Spinal cord (tissue), 10 donors: ENCODE results near the gene PRKAR1A. TPM values are rescaled to one million over a fixed set of nuclear protein-coding genes. Genes with fewer than 3 reads are reported as not detected.
"Not testable (repeated sequence)": the region's sequence is repeated elsewhere in the genome, so short reads cannot be mapped to it uniquely, and the experiment has no call there.

Experiments used
- DNase-seq, 6 donors: peaks; one replicate each; pipeline versions ENCODE4 v3.0.0 to v3.0.0-alpha.2; 2013 to 2015; ENCODE audit warnings: low spot score in 6 of 6, low read depth in 4 of 6
- H3K27ac ChIP-seq: one replicate; pipeline ENCODE4 v1.5.1; 2013; ENCODE audit warnings: low read depth, low read length, control low read depth
- H3K27me3 ChIP-seq: one replicate; pipeline ENCODE4 v1.6.1; 2013; ENCODE audit warnings: low read length; ENCODE audit not compliant: control insufficient read depth, insufficient read depth
- H3K36me3 ChIP-seq: one replicate; pipeline ENCODE4 v1.6.1; 2013; ENCODE audit warnings: low read length; ENCODE audit not compliant: control insufficient read depth, insufficient read depth
- H3K4me1 ChIP-seq: one replicate; pipeline ENCODE4 v1.6.1; 2013; ENCODE audit warnings: low read length; ENCODE audit not compliant: control insufficient read depth, insufficient read depth
- H3K4me3 ChIP-seq: one replicate; pipeline ENCODE4 v1.5.1; 2013; ENCODE audit warnings: low read depth, low read length, control low read depth
- H3K9me3 ChIP-seq: one replicate; pipeline ENCODE4 v1.6.1; 2013; ENCODE audit warnings: low read length; ENCODE audit not compliant: control insufficient read depth, insufficient read depth
- WGBS: methylation state at CpG from one replicate; pipeline ENCODE4 v1.1.5; 2013; ENCODE audit warnings: missing lambda C conversion rate; ENCODE audit not compliant: insufficient coverage; 5-methylcytosine and 5-hydroxymethylcytosine counted together
- polyA plus RNA-seq, 2 donors: library from polyadenylated mRNA; unstranded; fragments of 120-200 nt; gene quantifications; one replicate each; pipeline ENCODE4 v1.2.1, GENCODE V29; 2013; ENCODE audit not compliant: insufficient read length in 2 of 2
- total RNA-seq, 2 donors: library from RNA; depleted of rRNA in 1 of 2; stranded (reverse); fragments of 120-200 nt in 1 of 2; fragments of >200 nt in 1 of 2; gene quantifications; one replicate each; pipeline versions ENCODE4 v1.2.3 to v1.2.4, GENCODE V29; 2013 to 2014
- donor health status: healthy.

PRKAR1A gene
- total and polyA plus RNA-seq, 4 donors = 245 to 397 (median 310) TPM

DNA sequence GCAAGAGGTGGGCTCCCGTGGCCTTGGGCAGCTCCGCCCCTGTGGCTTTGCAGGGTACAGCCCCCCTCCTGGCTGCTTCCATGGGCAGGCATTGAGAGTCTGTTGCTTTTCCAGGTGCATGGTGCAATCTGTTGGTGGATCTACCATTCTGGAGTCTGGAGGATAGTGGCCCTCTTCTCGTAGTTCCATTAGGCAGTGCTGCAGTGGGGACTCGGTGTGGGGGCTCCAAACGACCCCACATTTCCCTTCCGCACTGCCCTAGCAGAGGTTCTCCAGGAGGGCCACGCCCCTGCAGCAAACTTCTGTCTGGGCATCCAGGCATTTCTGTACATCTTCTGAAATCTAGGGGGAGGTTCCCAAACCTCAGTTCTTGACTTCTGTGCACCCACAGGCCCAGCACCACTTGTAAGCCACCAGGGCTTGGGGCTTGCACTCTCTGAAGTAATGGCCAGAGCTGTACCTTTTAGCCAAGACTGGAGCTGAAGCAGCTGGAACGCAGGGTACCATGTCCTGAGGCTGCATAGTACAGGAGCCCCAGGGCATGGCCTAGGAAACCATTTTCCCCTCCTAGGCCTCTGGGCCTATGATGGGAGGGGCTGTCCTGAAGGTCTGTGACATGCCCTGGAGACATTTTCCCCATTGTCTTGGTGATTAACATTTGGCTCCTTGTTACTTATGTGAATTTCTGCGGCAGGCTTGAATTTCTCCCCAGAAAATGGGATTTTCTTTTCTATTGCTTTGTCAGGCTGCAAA is 6.0 kb downstream of the PRKAR1A start:
- Histone ChIP-seq H3K4me3 (no peak overlapping the region), H3K27ac (no peak overlapping the region), H3K36me3 (peaks cover 13% of the 10 kb centered on the region), H3K27me3 (no peaks in the 10 kb centered on the region), H3K9me3 (no peaks in the 10 kb centered on the region), H3K4me1 (peaks cover 3% of the 10 kb centered on the region)
- WGBS = 95% methylated on average over 8 of the region's 9 CpGs
- DNase-seq = no peak

DNA sequence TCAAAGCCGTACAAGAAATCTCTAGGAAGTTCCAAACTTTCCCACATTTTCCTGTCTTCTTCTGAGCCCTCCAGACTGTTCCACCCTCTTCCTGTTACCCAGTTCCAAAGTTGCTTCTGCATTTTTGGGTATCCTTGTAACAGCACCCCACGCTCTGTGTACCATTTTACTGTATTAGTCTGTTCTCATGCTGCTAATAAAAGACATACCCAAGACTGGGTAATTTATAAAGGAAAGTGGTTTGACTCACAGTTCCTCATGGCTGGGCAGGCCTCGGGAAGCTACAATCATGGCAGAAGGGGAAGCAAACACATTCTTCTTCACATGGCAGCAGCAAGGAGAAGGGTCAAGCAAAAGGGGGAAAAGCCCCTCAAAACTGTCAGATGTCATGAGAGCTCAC is 6.8 kb downstream of the PRKAR1A start:
- H3K27ac ChIP-seq, DNase-seq, H3K4me3 ChIP-seq, H3K4me1 ChIP-seq, H3K9me3 ChIP-seq, H3K27me3 ChIP-seq: not testable (repeated sequence)
- H3K36me3 ChIP-seq = peaks cover 13% of the 10 kb centered on the region
- 79% methylated on average over 2 of the region's 3 CpGs for WGBS

DNA sequence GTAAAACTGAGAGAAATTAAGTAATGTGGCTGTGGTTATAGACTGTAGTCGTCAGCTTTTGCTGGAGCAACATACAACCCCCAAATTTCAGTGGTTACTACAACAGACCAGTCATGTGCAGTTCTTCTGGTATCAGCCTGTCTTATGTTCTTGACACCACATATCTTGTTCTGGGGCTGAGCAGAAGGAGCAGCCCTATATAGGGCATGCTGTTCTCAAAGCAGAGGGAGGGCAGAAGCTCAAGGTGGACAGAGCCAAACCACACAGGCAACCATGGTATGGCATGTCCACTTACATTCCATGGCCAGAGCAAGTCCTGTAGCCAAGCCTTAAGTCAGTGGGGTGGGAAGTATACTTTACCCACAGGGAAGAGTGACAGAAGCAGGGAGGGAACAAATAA is 7.7 kb downstream of the PRKAR1A start:
- WGBS = no CpG with 5 or more reads among the region's 1 CpG
- Histone ChIP-seq H3K9me3 (no peaks in the 10 kb centered on the region), H3K27me3 (no peaks in the 10 kb centered on the region), H3K4me1 (peaks cover 3% of the 10 kb centered on the region), H3K4me3 (no peak overlapping the region), H3K36me3 (peaks cover 13% of the 10 kb centered on the region), H3K27ac (no peak overlapping the region)
- no peak for DNase-seq

DNA sequence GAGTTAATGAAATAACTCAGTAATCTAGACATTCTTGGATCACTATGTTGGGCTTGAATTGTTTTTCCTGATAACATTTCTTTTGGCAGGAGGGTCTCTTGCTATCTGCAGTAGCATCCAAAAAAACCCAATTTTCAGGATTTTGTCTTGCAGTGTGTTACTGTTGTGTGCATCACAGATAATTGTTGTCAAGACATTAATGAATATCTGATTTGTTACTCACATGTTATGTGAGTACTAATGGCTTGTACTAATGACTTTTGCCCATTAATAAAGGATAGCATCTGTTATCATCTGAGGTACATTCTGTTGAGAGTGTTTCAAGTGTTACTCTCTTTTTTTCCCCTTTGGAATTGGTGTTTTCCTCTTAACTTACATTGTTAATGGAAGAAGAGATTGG is 10.0 kb downstream of the PRKAR1A start:
- no peak for DNase-seq
- Histone ChIP-seq H3K36me3 (peaks cover 27% of the 10 kb centered on the region), H3K4me3 (no peak overlapping the region), H3K27me3 (no peaks in the 10 kb centered on the region), H3K27ac (no peak overlapping the region), H3K4me1 (no peaks in the 10 kb centered on the region), H3K9me3 (no peaks in the 10 kb centered on the region)

DNA sequence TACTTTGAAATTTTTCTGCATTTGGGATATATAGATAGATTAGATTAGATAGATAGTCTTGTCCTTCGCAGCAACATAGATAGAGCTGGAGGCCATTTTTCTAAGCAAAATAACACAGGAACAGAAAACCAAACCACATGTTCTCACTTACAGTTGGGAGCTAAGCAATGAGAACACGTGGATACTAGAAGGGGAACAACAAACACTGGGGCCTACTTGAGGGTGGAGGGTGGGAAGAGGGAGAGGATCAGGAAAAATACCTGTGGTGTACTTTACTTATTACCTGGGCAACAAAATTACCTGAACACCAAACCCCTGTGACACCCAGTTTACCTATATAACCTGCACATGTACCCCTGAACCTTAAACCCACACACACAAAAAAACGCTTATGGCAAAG is 14.3 kb downstream of the PRKAR1A start:
- Histone ChIP-seq H3K4me3 (no peak overlapping the region), H3K4me1 (no peaks in the 10 kb centered on the region), H3K36me3 (peaks cover 24% of the 10 kb centered on the region), H3K27ac (no peak overlapping the region), H3K9me3 (no peaks in the 10 kb centered on the region), H3K27me3 (no peaks in the 10 kb centered on the region)
- DNase-seq = no peak
- WGBS = no CpG with 5 or more reads among the region's 3 CpGs

DNA sequence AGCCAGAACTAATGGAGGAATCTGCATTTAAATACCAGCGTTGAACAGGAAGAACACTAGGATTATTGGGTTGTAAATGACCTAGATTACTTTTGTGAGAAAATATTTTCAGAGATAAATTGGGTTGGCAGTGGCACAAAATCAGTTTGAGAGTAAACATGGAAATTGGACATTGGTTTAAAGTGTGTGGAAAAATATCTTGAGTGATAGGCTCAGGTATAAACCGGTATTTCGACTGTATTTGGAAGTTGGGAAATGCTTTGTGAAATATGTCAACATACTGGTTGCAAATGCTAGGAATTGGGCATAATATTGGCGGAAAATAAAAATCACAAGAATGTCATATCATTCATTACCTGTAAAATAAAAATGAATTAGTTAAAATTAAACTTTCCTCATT is 15.1 kb downstream of the PRKAR1A start:
- Histone ChIP-seq H3K27ac (no peak overlapping the region), H3K27me3 (no peaks in the 10 kb centered on the region), H3K4me3 (no peak overlapping the region), H3K9me3 (no peaks in the 10 kb centered on the region), H3K4me1 (no peaks in the 10 kb centered on the region), H3K36me3 (peaks cover 24% of the 10 kb centered on the region)
- WGBS = 100% methylated on average over 1 of the region's 4 CpGs
- DNase-seq = no peak

DNA sequence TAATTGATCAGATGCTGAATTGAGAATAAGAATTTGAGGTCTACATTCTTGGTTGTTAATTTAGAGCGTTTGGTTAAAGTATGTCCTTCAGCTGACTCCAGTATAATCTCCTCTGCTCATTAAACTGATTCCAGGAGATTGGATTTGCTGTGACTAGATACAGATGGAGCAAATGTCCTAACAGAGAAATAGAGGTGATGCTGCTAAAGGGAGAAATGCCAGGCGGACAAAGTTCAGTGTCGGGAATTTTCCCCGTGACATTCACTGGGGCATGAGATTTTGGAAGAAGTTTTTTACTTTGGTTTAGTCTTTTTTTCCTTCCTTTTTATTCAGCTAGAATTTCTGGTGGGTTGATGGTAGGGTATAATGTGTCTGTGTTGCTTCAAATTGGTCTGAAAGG is 19.0 kb downstream of the PRKAR1A start:
- no peak for DNase-seq
- Histone ChIP-seq H3K4me3 (no peak overlapping the region), H3K27ac (no peak overlapping the region), H3K4me1 (no peaks in the 10 kb centered on the region), H3K36me3 (peaks cover 19% of the 10 kb centered on the region), H3K9me3 (no peaks in the 10 kb centered on the region), H3K27me3 (no peaks in the 10 kb centered on the region)
- 100% methylated on average over 2 of the region's 4 CpGs for WGBS

DNA sequence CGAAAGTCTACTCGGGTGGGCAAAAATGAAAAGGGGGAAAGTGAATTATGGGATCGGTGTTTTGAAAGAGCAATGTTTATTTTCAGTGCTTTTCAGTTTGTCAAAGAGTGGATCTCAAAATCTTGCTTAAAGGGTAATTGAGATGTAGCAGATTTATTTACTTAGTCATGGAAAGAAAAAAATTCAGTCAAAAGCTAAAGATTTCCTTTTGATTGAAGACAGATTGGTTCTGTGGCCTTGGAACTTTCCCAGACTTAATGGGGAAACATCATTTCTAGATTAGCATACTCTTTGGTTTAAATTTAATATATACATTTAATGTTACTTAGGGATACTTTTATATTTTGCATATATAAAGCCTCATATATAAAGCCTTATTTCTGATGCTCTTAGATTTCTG is 20.6 kb downstream of the PRKAR1A start:
- no peaks in the 10 kb centered on the region for H3K4me1 ChIP-seq
- H3K9me3 ChIP-seq = no peaks in the 10 kb centered on the region
- WGBS = 100% methylated on average over 1 of the region's 3 CpGs
- DNase-seq = no peak
- H3K27ac ChIP-seq = no peak overlapping the region
- H3K36me3 ChIP-seq = peaks cover 20% of the 10 kb centered on the region
- no peak overlapping the region for H3K4me3 ChIP-seq
- H3K27me3 ChIP-seq = no peaks in the 10 kb centered on the region

DNA sequence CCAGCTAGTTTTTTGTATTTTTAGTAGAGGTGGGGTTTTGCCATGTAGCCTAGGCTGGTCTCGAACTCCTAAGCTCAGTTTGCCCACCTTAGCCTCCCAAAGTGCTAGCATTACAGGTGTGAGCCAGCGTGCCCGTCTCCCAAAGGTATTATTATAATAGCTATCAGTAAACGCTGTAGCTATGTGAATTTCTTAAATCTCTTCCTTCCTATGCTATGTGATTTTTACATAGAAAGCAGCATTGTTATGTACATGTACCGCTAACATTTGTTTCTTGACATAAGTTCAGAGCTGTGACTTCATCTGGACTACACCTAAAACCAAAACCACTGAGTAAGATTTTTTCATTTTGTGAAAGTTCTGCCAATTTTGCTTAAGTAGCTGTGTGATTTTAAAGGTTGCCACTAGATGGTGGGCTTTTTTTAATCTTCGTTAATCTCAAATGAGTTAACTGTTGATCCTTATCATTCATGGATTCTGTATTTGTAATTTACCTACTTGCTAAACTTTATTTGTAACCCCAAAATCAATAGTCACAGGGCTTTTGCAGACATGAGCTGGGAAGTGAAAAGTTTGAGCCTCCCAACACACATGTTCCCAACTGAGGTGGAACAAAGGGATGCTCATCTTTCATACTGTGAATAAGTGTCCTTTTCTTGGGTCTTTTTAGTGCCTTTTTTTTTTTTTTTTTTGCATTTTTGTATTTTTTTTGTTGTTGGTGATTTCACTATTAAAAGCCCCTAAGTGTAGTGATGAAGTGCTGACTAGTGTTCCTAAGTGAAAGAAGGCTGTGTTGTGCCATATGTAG is 21.9 kb downstream of the PRKAR1A start:
- Histone ChIP-seq H3K36me3 (peaks cover 23% of the 10 kb centered on the region), H3K9me3 (no peaks in the 10 kb centered on the region), H3K4me1 (no peaks in the 10 kb centered on the region), H3K27ac (no peak overlapping the region), H3K27me3 (no peaks in the 10 kb centered on the region), H3K4me3 (no peak overlapping the region)
- DNase-seq = peak in 2 of 6 donors; percentile 68 to 72
- WGBS = no CpG with 5 or more reads among the region's 6 CpGs

DNA sequence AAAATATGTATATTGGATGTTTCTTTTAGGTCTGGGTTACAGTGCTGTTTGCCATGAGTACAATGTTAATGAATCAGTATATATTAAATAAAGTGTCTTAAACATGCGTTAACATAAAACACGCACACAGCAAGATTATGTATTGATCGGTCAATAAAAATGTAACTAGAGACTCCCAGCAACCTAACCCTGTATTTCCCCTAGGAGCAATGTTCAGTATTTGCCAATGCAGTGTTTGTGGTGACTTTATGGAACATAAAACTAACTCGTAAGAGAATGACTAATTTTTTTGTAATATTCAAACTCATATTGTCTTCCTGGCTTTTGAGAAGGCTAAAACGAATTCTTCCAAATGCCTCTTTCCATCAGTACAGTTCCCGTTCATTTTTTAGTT is 22.5 kb downstream of the PRKAR1A start:
- no peak for DNase-seq
- H3K27ac ChIP-seq = no peak overlapping the region
- no peaks in the 10 kb centered on the region for H3K4me1 ChIP-seq
- no peaks in the 10 kb centered on the region for H3K27me3 ChIP-seq
- no peaks in the 10 kb centered on the region for H3K9me3 ChIP-seq
- WGBS = no CpG with 5 or more reads among the region's 6 CpGs
- peaks cover 27% of the 10 kb centered on the region for H3K36me3 ChIP-seq
- no peak overlapping the region for H3K4me3 ChIP-seq
